Vagina (tissue), 2 donors: Measurements from ENCODE around the gene PANK4.

ENCODE experiments used
- CTCF ChIP-seq, 3 experiments: fragments of 450-650 bp in 2 of 3; fragments of 200-600 bp in 1 of 3; sonication (generic) in 1 of 3; IDR thresholded peaks; one replicate each; pipeline ENCODE4 v1.5.1; 2017 to 2019; ENCODE audit warnings: antibody characterized with exemption in 3 of 3, mild to moderate bottlenecking in 2 of 3, moderate library complexity in 2 of 3
- POLR2A ChIP-seq, 2 donors: fragments of 450-650 bp; IDR thresholded peaks; one replicate each; pipeline ENCODE4 v1.6.1; 2017; ENCODE audit warnings: antibody characterized with exemption in 2 of 2, mild to moderate bottlenecking in 2 of 2, moderate library complexity in 2 of 2
- POLR2AphosphoS5 ChIP-seq, 2 donors: sonication (generic); formaldehyde crosslinking; IDR thresholded peaks; one replicate each; pipeline ENCODE4 v1.9.0; 2017; ENCODE audit warnings: antibody characterized with exemption in 2 of 2, mild to moderate bottlenecking in 2 of 2, low read depth in 1 of 2; ENCODE audit not compliant: insufficient read depth in 1 of 2

GRCh38 chr1:2504225-2504948 is 22.0 kb downstream of the PANK4 start:
- TF ChIP-seq CTCF (IDR thresholded peaks at IDR 0.05) (no peak), POLR2AphosphoS5 (IDR thresholded peaks at IDR 0.05; ENCODE audit: insufficient read depth in 1 of 2, low read depth in 1 of 2) (no peak), POLR2A (IDR thresholded peaks at IDR 0.05) (no peak)
